Loucy (cell line): ENCODE measurements around the gene MAPK8IP1.
A peak's percentile ranks its signal among the peaks of the same experiment; 100 is the strongest.

ENCODE experiments used
- H2AFZ ChIP-seq: fragments of 200-600 bp; sonication (generic); 2 replicates; pipeline ENCODE4 v1.6.0; 2016; ENCODE audit warnings: antibody characterized with exemption, mild to moderate bottlenecking, low read length, moderate library complexity
- H3F3A ChIP-seq: fragments of 200-600 bp; 2 replicates; pipeline ENCODE4 v1.6.0; 2016; ENCODE audit warnings: antibody characterized with exemption, low read depth, mild to moderate bottlenecking
- H3K27me3 ChIP-seq: fragments of 200-600 bp; sonication (generic); 2 replicates; pipeline ENCODE4 v1.6.1; 2014; ENCODE audit warnings: low read length, mild to moderate bottlenecking; ENCODE audit not compliant: insufficient read depth, poor library complexity, severe bottlenecking
- H3K36me3 ChIP-seq: fragments of 200-600 bp; sonication (generic); 2 replicates; pipeline ENCODE4 v1.6.1; 2016; ENCODE audit warnings: low read length; ENCODE audit not compliant: insufficient read depth
- H3K4me1 ChIP-seq: fragments of 200-600 bp; sonication (generic); 2 replicates; pipeline ENCODE4 v1.5.1; 2014; ENCODE audit warnings: low read length, mild to moderate bottlenecking; ENCODE audit not compliant: insufficient read depth, poor library complexity, severe bottlenecking
- H3K4me2 ChIP-seq: fragments of 200-600 bp; sonication (generic); 2 replicates; pipeline ENCODE4 v1.6.0; 2014; ENCODE audit warnings: antibody characterized with exemption, low read length, low read depth, mild to moderate bottlenecking; ENCODE audit not compliant: poor library complexity, severe bottlenecking
- H3K4me3 ChIP-seq: fragments of 200-600 bp; sonication (generic); 2 replicates; pipeline ENCODE4 v1.5.1; 2014; ENCODE audit warnings: low read length, mild to moderate bottlenecking, mixed read lengths; ENCODE audit not compliant: poor library complexity, severe bottlenecking
- H3K79me2 ChIP-seq: fragments of 200-600 bp; sonication (generic); 2 replicates; pipeline ENCODE4 v1.6.1; 2014; ENCODE audit warnings: low read length; ENCODE audit not compliant: insufficient read depth
- H3K9ac ChIP-seq: fragments of 200-600 bp; sonication (generic); 2 replicates; pipeline ENCODE4 v1.6.0; 2014; ENCODE audit warnings: mild to moderate bottlenecking, low read depth, low read length, moderate library complexity; ENCODE audit not compliant: poor library complexity, severe bottlenecking
- H3K9me2 ChIP-seq: fragments of 200-600 bp; sonication (generic); replicated peaks from 2 replicates; pipeline ENCODE4 v1.6.1; 2016; ENCODE audit warnings: low read depth, low read length, mixed read lengths
- H3K9me3 ChIP-seq: fragments of 200-600 bp; sonication (generic); 2 replicates; pipeline ENCODE4 v1.6.1; 2014; ENCODE audit warnings: mild to moderate bottlenecking, antibody characterized with exemption, low read length, low read depth; ENCODE audit not compliant: insufficient read depth
- H4K20me1 ChIP-seq: fragments of 200-600 bp; sonication (generic); 2 replicates; pipeline ENCODE4 v1.6.0; 2014; ENCODE audit warnings: antibody characterized with exemption, low read length, mild to moderate bottlenecking; ENCODE audit not compliant: insufficient read depth, poor library complexity, severe bottlenecking
- EZH2phosphoT487 ChIP-seq: fragments of 200-600 bp; IDR thresholded peaks from 2 replicates; pipeline ENCODE4 v1.6.1; 2018; ENCODE audit warnings: antibody characterized with exemption, mild to moderate bottlenecking, moderate library complexity, borderline replicate concordance
- TF ChIP-seq, protein P1 (sequence below): fragments of 200-600 bp; sonication (generic); conservative IDR thresholded peaks from 2 replicates; pipeline ENCODE4 v1.5.1; 2014; ENCODE audit warnings: mild to moderate bottlenecking, antibody characterized with exemption, low read length

The MAPK8IP1 gene

DNA sequence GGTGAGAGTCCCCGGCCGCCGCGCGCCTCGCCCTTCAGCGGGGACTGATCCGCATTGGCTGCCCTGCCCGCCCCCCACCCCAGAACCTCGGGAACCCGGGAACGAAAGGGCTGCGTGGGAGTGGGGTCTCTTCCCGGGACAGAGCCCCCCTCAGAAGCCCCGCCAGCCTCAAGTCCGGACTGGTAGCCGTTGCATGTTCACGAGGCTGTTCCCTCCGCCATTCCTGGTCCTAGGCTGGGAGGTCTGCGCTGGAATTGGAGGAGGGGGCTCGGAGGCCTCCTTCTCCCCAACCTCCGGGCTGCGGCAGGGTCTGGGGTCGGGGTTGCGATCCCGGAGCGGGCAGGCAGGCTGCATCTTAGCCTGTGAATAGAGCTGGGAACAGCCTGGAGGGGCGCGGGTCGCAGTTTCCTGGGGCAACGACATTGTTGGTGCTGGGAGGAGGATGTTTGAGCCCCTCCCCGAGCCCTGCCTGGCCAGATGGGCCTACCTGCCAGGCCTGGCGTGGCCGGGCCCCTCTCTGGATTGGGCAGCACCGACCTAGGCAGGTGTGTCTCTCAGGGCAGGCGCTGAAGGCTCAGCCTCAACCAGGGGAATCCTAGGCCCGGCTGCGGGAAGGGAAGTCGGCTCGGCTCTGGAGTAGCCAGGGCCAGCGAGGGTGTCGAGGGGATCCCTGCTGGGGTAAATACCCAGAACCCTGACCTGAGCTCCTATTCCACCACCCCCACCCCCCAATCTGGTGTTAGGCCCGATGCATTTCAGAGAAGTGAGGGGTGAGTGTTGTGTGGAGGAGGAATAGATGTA is 670 bp downstream of the MAPK8IP1 start:
- no peak overlapping the region for H2AFZ ChIP-seq
- TF ChIP-seq, protein P1, sequence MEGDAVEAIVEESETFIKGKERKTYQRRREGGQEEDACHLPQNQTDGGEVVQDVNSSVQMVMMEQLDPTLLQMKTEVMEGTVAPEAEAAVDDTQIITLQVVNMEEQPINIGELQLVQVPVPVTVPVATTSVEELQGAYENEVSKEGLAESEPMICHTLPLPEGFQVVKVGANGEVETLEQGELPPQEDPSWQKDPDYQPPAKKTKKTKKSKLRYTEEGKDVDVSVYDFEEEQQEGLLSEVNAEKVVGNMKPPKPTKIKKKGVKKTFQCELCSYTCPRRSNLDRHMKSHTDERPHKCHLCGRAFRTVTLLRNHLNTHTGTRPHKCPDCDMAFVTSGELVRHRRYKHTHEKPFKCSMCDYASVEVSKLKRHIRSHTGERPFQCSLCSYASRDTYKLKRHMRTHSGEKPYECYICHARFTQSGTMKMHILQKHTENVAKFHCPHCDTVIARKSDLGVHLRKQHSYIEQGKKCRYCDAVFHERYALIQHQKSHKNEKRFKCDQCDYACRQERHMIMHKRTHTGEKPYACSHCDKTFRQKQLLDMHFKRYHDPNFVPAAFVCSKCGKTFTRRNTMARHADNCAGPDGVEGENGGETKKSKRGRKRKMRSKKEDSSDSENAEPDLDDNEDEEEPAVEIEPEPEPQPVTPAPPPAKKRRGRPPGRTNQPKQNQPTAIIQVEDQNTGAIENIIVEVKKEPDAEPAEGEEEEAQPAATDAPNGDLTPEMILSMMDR, result no peak
- no peak for TF ChIP-seq EZH2phosphoT487
- peaks cover 4% of the 10 kb centered on the region for H4K20me1 ChIP-seq
- H3K4me3 ChIP-seq, result peak overlapping the region; percentile 58
- H3K9me2 ChIP-seq, result no peaks in the 10 kb centered on the region
- no peaks in the 10 kb centered on the region for H3K79me2 ChIP-seq
- H3K36me3 ChIP-seq, result peaks cover 14% of the 10 kb centered on the region; the same call in 1 of the 2 replicates
- no peak overlapping the region for H3K9ac ChIP-seq
- H3K4me1 ChIP-seq, result no peaks in the 10 kb centered on the region
- H3F3A ChIP-seq, result no peaks in the 10 kb centered on the region
- no peaks in the 10 kb centered on the region for H3K27me3 ChIP-seq
- peak overlapping the region; percentile 41 for H3K4me2 ChIP-seq
- H3K9me3 ChIP-seq, result no peaks in the 10 kb centered on the region

DNA sequence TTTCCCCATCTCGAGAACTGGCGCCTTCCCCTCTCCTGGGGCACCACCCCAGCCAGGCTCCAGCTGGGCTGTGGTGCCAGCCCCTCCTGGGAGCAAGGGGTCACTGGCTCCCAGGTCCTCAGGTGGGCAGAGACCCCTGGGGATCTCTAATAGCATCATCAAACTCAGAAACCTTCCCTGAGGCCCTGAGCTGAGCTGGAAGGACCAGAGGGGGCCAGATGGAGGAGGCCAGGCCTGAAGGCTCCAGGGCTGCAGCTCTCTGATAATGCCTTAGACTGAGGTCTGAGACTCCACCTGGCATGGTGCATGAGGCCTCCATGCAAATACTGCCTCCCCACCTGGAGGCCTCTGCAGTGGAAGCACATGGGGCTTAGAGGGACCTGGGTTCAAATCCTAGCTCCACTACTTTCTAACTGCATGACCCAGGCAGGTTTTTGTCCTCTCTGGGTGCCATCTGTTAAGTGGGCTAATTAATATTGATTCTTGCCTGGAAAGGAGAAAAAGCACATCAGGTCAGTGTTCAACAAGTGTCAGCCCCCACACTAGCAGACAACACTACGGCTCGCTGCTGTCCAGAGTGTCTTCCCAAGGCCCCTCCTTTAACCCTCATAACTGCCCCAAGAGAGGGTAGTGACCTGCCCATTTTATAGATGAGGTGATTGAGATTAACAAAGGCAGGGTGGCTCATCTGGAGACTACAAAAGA is 1.5 kb downstream of the MAPK8IP1 start:
- Histone ChIP-seq H3K9me2 (no peaks in the 10 kb centered on the region), H3K79me2 (no peaks in the 10 kb centered on the region), H3K4me3 (no peak overlapping the region)

DNA sequence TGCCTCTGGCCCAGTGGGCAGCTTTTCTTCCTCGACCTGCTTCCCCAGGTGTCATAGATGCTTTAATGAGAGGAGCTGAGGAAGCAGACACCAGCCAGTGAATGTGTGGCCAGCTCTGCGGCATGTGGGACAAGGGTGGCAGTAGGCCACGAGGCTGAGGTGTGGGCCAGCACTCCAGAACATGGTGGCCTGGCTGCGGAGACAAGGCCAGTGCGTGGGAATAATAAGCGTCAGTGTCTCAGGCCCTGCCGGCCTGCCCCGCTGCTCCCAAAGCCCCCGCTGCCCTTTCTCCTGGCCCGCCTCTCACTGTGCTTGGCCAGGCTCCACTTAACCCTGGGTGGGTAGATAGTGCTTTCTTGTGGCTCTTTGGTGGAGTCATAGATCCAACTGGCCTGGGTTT is 2.1 kb downstream of the MAPK8IP1 start:
- H3F3A ChIP-seq, result no peaks in the 10 kb centered on the region
- H3K4me1 ChIP-seq, result no peaks in the 10 kb centered on the region
- no peak overlapping the region for H2AFZ ChIP-seq
- peaks cover under 1% of the 10 kb centered on the region; the same call in 1 of the 2 replicates for H3K36me3 ChIP-seq
- no peak overlapping the region for H3K4me2 ChIP-seq
- H3K4me3 ChIP-seq, result no peak overlapping the region
- peaks cover 4% of the 10 kb centered on the region for H4K20me1 ChIP-seq
- H3K9me3 ChIP-seq, result no peaks in the 10 kb centered on the region
- H3K9ac ChIP-seq, result no peak overlapping the region
- H3K79me2 ChIP-seq, result no peaks in the 10 kb centered on the region
- TF ChIP-seq, protein P1, result no peak
- no peak for TF ChIP-seq EZH2phosphoT487
- H3K27me3 ChIP-seq, result no peaks in the 10 kb centered on the region
- H3K9me2 ChIP-seq, result no peaks in the 10 kb centered on the region

More for the DNA sequence above, 1.5 kb downstream of the MAPK8IP1 start:
- Histone ChIP-seq H3K27me3 (no peaks in the 10 kb centered on the region), H3K4me2 (no peak overlapping the region), H4K20me1 (peaks cover 4% of the 10 kb centered on the region), H3F3A (no peaks in the 10 kb centered on the region), H3K4me1 (no peaks in the 10 kb centered on the region), H3K9ac (no peak overlapping the region), H2AFZ (no peak overlapping the region), H3K36me3 (peaks cover 6% of the 10 kb centered on the region; the same call in 1 of the 2 replicates), H3K9me3 (no peaks in the 10 kb centered on the region)
- TF ChIP-seq EZH2phosphoT487, result no peak
- TF ChIP-seq, protein P1, result no peak
